Uterus (tissue), 2 donors: ENCODE data around the gene KCNQ4.

Experiments
- POLR2A ChIP-seq, 2 donors: fragments of 450-650 bp; IDR thresholded peaks; one replicate each; pipeline ENCODE4 v1.6.1; 2016; ENCODE audit warnings: antibody characterized with exemption in 2 of 2, mild to moderate bottlenecking in 1 of 2, moderate library complexity in 1 of 2
- TF ChIP-seq, protein P1 (sequence below), 4 experiments: fragments of 200-600 bp in 2 of 4; fragments of 450-650 bp in 2 of 4; sonication (generic) in 2 of 4; IDR thresholded peaks; one replicate each; pipeline ENCODE4 v1.5.1; 2016 to 2019; ENCODE audit warnings: antibody characterized with exemption in 4 of 4, mild to moderate bottlenecking in 2 of 4, moderate library complexity in 1 of 4

DNA sequence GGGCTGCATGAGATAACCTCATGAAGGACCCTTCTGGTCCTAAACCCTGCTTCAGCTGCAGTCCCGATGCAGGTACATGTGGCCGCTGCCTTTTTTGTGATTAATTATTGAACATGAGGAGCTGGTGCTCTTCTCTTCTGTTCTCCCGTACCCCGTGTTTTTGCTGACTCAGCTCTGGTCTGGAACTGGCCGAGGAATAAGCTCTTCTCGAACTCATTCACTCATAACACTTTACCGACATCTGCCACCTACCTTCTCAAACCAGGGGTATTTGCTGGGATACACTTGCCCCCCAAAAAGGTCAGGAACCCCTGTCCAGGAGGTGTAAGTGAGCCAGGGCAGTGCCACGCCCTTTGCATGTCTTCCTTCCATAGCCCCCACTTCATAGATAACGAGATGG, 31.8 kb downstream of the KCNQ4 start:
- TF ChIP-seq POLR2A (IDR thresholded peaks at IDR 0.05) = no peak
- TF ChIP-seq, protein P1, sequence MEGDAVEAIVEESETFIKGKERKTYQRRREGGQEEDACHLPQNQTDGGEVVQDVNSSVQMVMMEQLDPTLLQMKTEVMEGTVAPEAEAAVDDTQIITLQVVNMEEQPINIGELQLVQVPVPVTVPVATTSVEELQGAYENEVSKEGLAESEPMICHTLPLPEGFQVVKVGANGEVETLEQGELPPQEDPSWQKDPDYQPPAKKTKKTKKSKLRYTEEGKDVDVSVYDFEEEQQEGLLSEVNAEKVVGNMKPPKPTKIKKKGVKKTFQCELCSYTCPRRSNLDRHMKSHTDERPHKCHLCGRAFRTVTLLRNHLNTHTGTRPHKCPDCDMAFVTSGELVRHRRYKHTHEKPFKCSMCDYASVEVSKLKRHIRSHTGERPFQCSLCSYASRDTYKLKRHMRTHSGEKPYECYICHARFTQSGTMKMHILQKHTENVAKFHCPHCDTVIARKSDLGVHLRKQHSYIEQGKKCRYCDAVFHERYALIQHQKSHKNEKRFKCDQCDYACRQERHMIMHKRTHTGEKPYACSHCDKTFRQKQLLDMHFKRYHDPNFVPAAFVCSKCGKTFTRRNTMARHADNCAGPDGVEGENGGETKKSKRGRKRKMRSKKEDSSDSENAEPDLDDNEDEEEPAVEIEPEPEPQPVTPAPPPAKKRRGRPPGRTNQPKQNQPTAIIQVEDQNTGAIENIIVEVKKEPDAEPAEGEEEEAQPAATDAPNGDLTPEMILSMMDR (IDR thresholded peaks at IDR 0.05) = no peak
